Measurements from ENCODE around the gene CLDN20. TPM values are rescaled to one million over a fixed set of nuclear protein-coding genes. Genes with fewer than 3 reads are reported as not detected.

CLDN20 gene
- total and polyA plus RNA-seq, 2 of the 8 experiments (the other 6 are each of a cell fraction or from before 2014, with no cell fraction given), result not detected

- Histone ChIP-seq H3K27ac (ENCODE audit: low read depth, low read length) (no peak overlapping the region), H4K20me1 (replicated peaks in 1 of 2; ENCODE audit: control insufficient read depth in 1 of 2, insufficient read depth in 2 of 2, low read length in 2 of 2) (no peaks in the 10 kb centered on the region), H3K23me2 (ENCODE audit: low read depth, low read length) (no peaks in the 10 kb centered on the region), H3K18ac (ENCODE audit: extremely low read depth, low read length) (no peak overlapping the region), H2BK12ac (ENCODE audit: low read depth, low read length) (no peak overlapping the region), H3K79me2 (ENCODE audit: control insufficient read depth in 1 of 2, insufficient read depth in 2 of 2, low read length in 2 of 2) (no peaks in the 10 kb centered on the region), H2BK20ac (ENCODE audit: low read length) (no peak overlapping the region), H2AFZ (ENCODE audit: low read length) (no peak overlapping the region), H3K14ac (ENCODE audit: insufficient read length) (no peak overlapping the region), H3K36me3 (ENCODE audit: control insufficient read depth in 2 of 4, insufficient read depth in 4 of 4, low read length in 3 of 4) (peaks cover 12 to 88% (median 45%) of the 10 kb centered on the region in 4 experiments), H3K79me1 (ENCODE audit: low read depth, low read length) (no peaks in the 10 kb centered on the region; the same call in 1 of the 2 replicates), H2BK5ac (ENCODE audit: low read depth, low read length) (no peak overlapping the region), H3K9me3 (ENCODE audit: insufficient read depth in 2 of 2, low read depth in 1 of 2, low read length in 1 of 2) (no peaks in the 10 kb centered on the region), H3K4me3 (ENCODE audit: extremely low read depth in 1 of 4, insufficient read depth in 2 of 4, low read depth in 3 of 4, low read length in 4 of 4) (no peak overlapping the region), H3K4ac (replicated peaks; ENCODE audit: insufficient read length, low read depth, low read length) (no peak overlapping the region), H3K56ac (replicated peaks; ENCODE audit: insufficient read length, low read depth, low read length) (no peak overlapping the region), H3K27me3 (replicated peaks in 1 of 4; ENCODE audit: control insufficient read depth in 3 of 4, extremely low read depth in 1 of 4, insufficient read depth in 3 of 4, low read length in 3 of 4) (no peaks in the 10 kb centered on the region), H3K9ac (replicated peaks in 1 of 4; ENCODE audit: extremely low read depth in 1 of 4, low read depth in 3 of 4, low read length in 3 of 4) (no peak overlapping the region), H3K4me2 (ENCODE audit: insufficient read depth in 1 of 2, low read depth in 2 of 2, low read length in 2 of 2) (no peak overlapping the region), H2BK15ac (ENCODE audit: low read length) (no peak overlapping the region), H2AK5ac (ENCODE audit: low read depth, low read length) (no peak overlapping the region), H4K8ac (ENCODE audit: extremely low read depth, insufficient read depth, low read length) (no peak overlapping the region), H4K5ac (ENCODE audit: insufficient read length, low read depth, low read length) (no peak overlapping the region), H3K4me1 (replicated peaks in 1 of 4; ENCODE audit: control insufficient read depth in 3 of 4, insufficient read depth in 4 of 4, low read length in 3 of 4) (peaks cover 0 to 3% (median 3%) of the 10 kb centered on the region in 4 experiments; a peak in 2 of 7 replicates), H4K91ac (replicated peaks; ENCODE audit: insufficient read length, low read length) (no peak overlapping the region), H2BK120ac (replicated peaks; ENCODE audit: low read depth, low read length) (no peak overlapping the region), H3K23ac (ENCODE audit: insufficient read length) (no peak overlapping the region)
- DNase-seq (ENCODE audit: low read depth in 1 of 2, low spot score in 2 of 2) (no peak), FAIRE-seq (no peak)
- ChIA-PET POLR2A (ENCODE audit: partially characterized antibody) (interaction anchor here (0.7 kb wide), 1 partner anchor 792 kb away, joined by 3 read pairs; no protein-coding TSS in a partner anchor), CTCF (ENCODE audit: partially characterized antibody) (interaction anchor here (0.7 to 0.8 kb wide), 2 partner anchors 10 to 467 kb away, joined by 3 to 6 read pairs; no protein-coding TSS in a partner anchor)
- WGBS, 2 experiments (ENCODE audit: extremely low coverage in 1 of 2, insufficient coverage in 1 of 2, insufficient read length in 1 of 2, insufficient replicate concordance in 2 of 2, low coverage in 1 of 2, low lambda C conversion rate in 2 of 2, missing lambda C conversion rate in 1 of 2), result 88% methylated on average over 13 of the region's 13 CpGs; no CpG with 5 or more reads in 1 of the 2 experiments
- TF ChIP-seq SAP30 (IDR thresholded peaks at IDR 0.05; ENCODE audit: insufficient read depth, insufficient replicate concordance, low read length), result no peak
- no peak for TF ChIP-seq SP1 (IDR thresholded peaks at IDR 0.05; ENCODE audit: low read depth, low read length)
- TF ChIP-seq GTF2F1 (IDR thresholded peaks at IDR 0.05; ENCODE audit: borderline replicate concordance, low read depth, low read length), result no peak
- TF ChIP-seq POLR2A (IDR thresholded peaks at IDR 0.05; ENCODE audit: control extremely low read depth in 1 of 2, low read depth in 2 of 2, low read length in 2 of 2), result no peak
- no peak for TF ChIP-seq SIN3A (conservative IDR thresholded peaks at IDR 0.05 in 1 of 2, IDR thresholded peaks at IDR 0.05 in 1 of 2; ENCODE audit: low read depth in 1 of 2, low read length in 2 of 2)
- TF ChIP-seq CHD1 (IDR thresholded peaks at IDR 0.05; ENCODE audit: low read depth, low read length), result no peak
- no peak for TF ChIP-seq EZH2 (IDR thresholded peaks at IDR 0.05; ENCODE audit: low read depth, low read length, severe bottlenecking)
- TF ChIP-seq TEAD4 (IDR thresholded peaks at IDR 0.05; ENCODE audit: low read depth, low read length), result no peak
- TF ChIP-seq USF2 (IDR thresholded peaks at IDR 0.05; ENCODE audit: low read length), result no peak
- no peak for TF ChIP-seq BRCA1 (IDR thresholded peaks at IDR 0.05; ENCODE audit: low read depth, low read length)
- TF ChIP-seq EGR1 (IDR thresholded peaks at IDR 0.05; ENCODE audit: borderline replicate concordance, low read depth, low read length), result no peak
- no peak for TF ChIP-seq ASH2L (IDR thresholded peaks at IDR 0.05; ENCODE audit: low read length)
Observed at GRCh38 chr6:155256122-155256795, 7.6 kb upstream of the CLDN20 start.

All from H1 (cell line).